GM23248 (cell line): ENCODE results near the gene PKD2L1. TPM values are rescaled to one million over a fixed set of nuclear protein-coding genes. Genes with fewer than 3 reads are reported as not detected.

ENCODE experiments used
- DNase-seq: peaks from one replicate; pipeline ENCODE4 v3.0.0-alpha.2; 2015
- H2AFZ ChIP-seq: fragments of 200-600 bp; sonication (generic); 2 replicates; pipeline ENCODE4 v1.6.1; 2016; ENCODE audit warnings: antibody characterized with exemption
- H3F3A ChIP-seq: fragments of 200-600 bp; sonication (generic); 2 replicates; pipeline ENCODE4 v1.6.1; 2016; ENCODE audit warnings: mild to moderate bottlenecking, antibody characterized with exemption, mixed run types; ENCODE audit not compliant: insufficient read depth
- H3K27ac ChIP-seq: fragments of 200-600 bp; sonication (generic); 2 replicates; pipeline ENCODE4 v1.5.1; 2016; ENCODE audit warnings: mild to moderate bottlenecking
- H3K27me3 ChIP-seq: fragments of 200-600 bp; sonication (generic); replicated peaks from 2 replicates; pipeline ENCODE4 v1.6.1; 2016; ENCODE audit warnings: mild to moderate bottlenecking; ENCODE audit not compliant: insufficient read depth
- H3K36me3 ChIP-seq: fragments of 200-600 bp; sonication (generic); 2 replicates; pipeline ENCODE4 v1.6.1; 2016; ENCODE audit warnings: low read depth, mild to moderate bottlenecking
- H3K4me1 ChIP-seq: fragments of 200-600 bp; sonication (generic); 2 replicates; pipeline ENCODE4 v1.6.1; 2016; ENCODE audit warnings: mild to moderate bottlenecking; ENCODE audit not compliant: insufficient read depth
- H3K4me2 ChIP-seq: fragments of 200-600 bp; sonication (generic); one replicate; pipeline ENCODE4 v1.6.1; 2016; ENCODE audit warnings: mild to moderate bottlenecking; ENCODE audit not compliant: unreplicated experiment
- H3K4me3 ChIP-seq: fragments of 200-600 bp; sonication (generic); 2 replicates; pipeline ENCODE4 v1.5.1; 2016; ENCODE audit warnings: mild to moderate bottlenecking
- H3K79me2 ChIP-seq: fragments of 200-600 bp; sonication (generic); 2 replicates; pipeline ENCODE4 v1.6.1; 2016; ENCODE audit warnings: mild to moderate bottlenecking; ENCODE audit not compliant: insufficient read depth
- H3K9ac ChIP-seq: fragments of 200-600 bp; sonication (generic); 2 replicates; pipeline ENCODE4 v1.6.1; 2016; ENCODE audit warnings: mild to moderate bottlenecking
- H3K9me2 ChIP-seq: fragments of 200-600 bp; sonication (generic); 2 replicates; pipeline ENCODE4 v1.6.1; 2016; ENCODE audit warnings: mixed run types, mild to moderate bottlenecking, moderate library complexity; ENCODE audit not compliant: insufficient read depth
- H3K9me3 ChIP-seq: fragments of 200-600 bp; sonication (generic); one replicate; pipeline ENCODE4 v1.6.1; 2017; ENCODE audit warnings: low read depth
- H4K20me1 ChIP-seq: fragments of 200-600 bp; sonication (generic); 2 replicates; pipeline ENCODE4 v1.6.0; 2016; ENCODE audit not compliant: insufficient read depth
- EZH2 ChIP-seq: fragments of 200-600 bp; sonication (generic); IDR thresholded peaks from 2 replicates; pipeline ENCODE4 v1.6.1; 2018; ENCODE audit warnings: antibody characterized with exemption, mild to moderate bottlenecking; ENCODE audit not compliant: insufficient read depth, poor library complexity, severe bottlenecking
- EZH2phosphoT487 ChIP-seq: fragments of 200-600 bp; sonication (generic); IDR thresholded peaks from 2 replicates; pipeline ENCODE4 v1.6.1; 2018; ENCODE audit warnings: antibody characterized with exemption, moderate library complexity, mild to moderate bottlenecking, low read depth; ENCODE audit not compliant: insufficient read depth
- WGBS, 2 experiments: methylation state at CpG; one replicate each; pipeline ENCODE4 v1.1.6; 2015 to 2017; ENCODE audit warnings: low lambda C conversion rate in 2 of 2, low coverage in 1 of 2; ENCODE audit errors: missing lambda C conversion rate in 2 of 2; 5-methylcytosine and 5-hydroxymethylcytosine counted together
- in situ Hi-C: fragments of 300-500 bp; cut with MboI; formaldehyde crosslinking; loops from 2 replicates; pipeline ENCODE4 v1.15.0; 2020
- polyA plus RNA-seq: library from polyadenylated mRNA; unstranded; fragments of >200 nt; fragmentation: Nextera tagmentation; extraction: Ambion mirVana; gene quantifications from 2 replicates; pipeline ENCODE4 v1.2.1, GENCODE V29; 2016
- total RNA-seq: library from RNA; depleted of rRNA; stranded (reverse); fragments of >200 nt; shearing (Covaris generic); gene quantifications from 2 replicates; pipeline ENCODE4 v1.2.3, GENCODE V29; 2014

The PKD2L1 gene
- total and polyA plus RNA-seq, 2 experiments from 2014 or later: not detected

DNA sequence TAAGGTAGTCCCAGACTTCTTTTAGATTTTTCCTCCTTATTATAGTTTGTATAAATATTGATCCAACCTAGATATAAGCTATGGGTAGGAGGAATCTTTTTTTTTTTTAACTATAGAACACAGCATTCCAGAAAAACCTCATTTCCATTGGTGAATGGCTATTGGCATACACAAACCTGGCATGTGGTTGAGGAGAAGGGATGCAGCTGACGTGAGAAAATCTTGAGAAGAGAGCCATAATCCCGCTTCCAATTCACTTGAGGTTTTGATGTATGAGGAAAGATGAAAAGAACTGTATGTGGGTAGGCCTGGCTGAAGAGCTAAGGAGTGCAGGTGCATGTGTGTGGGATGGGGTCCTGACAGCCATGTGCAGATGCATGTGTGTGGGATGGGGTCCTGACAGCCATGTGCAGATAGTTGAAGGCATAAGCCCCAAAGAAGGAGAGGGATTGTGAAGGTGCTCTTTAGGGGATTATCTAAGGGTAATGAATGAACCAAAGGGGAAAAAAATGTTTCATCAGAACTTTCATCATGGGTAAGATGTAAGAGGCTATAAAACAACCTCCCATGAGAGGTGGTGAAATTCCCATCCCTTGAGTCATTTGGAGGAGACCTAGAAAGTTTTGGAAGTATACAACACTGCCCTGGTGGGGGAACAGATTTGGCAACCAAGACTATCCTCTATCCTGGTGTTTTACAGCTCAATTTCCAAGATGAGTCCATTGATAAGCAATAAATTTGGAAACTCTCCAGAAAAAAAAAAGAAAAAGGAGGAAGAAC, 3.8 kb upstream of the PKD2L1 start:
- DNase-seq: peak; percentile 19
- no peaks in the 10 kb centered on the region for H3K36me3 ChIP-seq
- in situ Hi-C loops: loop anchor here (25.0 kb wide), 1 partner anchor 553 kb away; no protein-coding TSS in a partner anchor
- no peak overlapping the region for H3K4me3 ChIP-seq
- no peaks in the 10 kb centered on the region for H3F3A ChIP-seq
- no peak overlapping the region for H3K9ac ChIP-seq
- no peaks in the 10 kb centered on the region for H4K20me1 ChIP-seq
- no peak overlapping the region for H2AFZ ChIP-seq
- no peak for TF ChIP-seq EZH2phosphoT487
- TF ChIP-seq EZH2: no peak
- H3K4me2 ChIP-seq: no peak overlapping the region
- no peaks in the 10 kb centered on the region for H3K4me1 ChIP-seq
- H3K9me3 ChIP-seq: no peaks in the 10 kb centered on the region
- no peaks in the 10 kb centered on the region for H3K9me2 ChIP-seq
- H3K27ac ChIP-seq: no peak overlapping the region
- H3K79me2 ChIP-seq: no peaks in the 10 kb centered on the region
- H3K27me3 ChIP-seq: peaks cover 47% of the 10 kb centered on the region
- WGBS, 2 experiments: 27 to 45% methylated on average over 2 of the region's 2 CpGs

DNA sequence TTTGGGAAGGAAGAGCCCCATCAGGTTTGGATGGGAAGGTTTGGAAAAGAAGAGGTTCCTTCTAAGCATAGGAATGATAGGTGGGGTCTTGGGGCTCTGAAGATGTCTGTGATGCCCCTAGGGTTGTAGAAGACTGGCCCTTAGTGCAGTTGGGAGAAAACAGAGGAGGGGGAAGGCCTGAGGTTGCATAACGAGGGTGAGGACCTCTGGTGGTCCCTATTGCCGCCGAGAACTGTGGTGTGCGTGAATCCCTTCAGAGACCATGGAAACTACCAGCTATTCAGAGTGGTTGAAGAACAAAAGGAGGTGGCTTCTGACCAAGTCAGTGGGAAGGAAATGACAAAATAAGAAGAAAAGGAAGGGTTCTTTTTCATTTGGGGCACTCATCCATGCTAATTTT, 3.1 kb upstream of the PKD2L1 start:
- H3K27me3 ChIP-seq: peaks cover 53% of the 10 kb centered on the region
- no peaks in the 10 kb centered on the region for H4K20me1 ChIP-seq
- 13 to 21% methylated on average over 4 of the region's 4 CpGs for WGBS, 2 experiments
- H3K9me3 ChIP-seq: no peaks in the 10 kb centered on the region
- no peak overlapping the region for H3K4me2 ChIP-seq
- no peak overlapping the region for H3K9ac ChIP-seq
- H3K4me1 ChIP-seq: no peaks in the 10 kb centered on the region
- H3K36me3 ChIP-seq: no peaks in the 10 kb centered on the region
- H3F3A ChIP-seq: no peaks in the 10 kb centered on the region
- no peaks in the 10 kb centered on the region for H3K9me2 ChIP-seq
- TF ChIP-seq EZH2 (no peak), EZH2phosphoT487 (no peak)
- no peak for DNase-seq
- H2AFZ ChIP-seq: no peak overlapping the region
- H3K4me3 ChIP-seq: no peak overlapping the region
- in situ Hi-C loops: loop anchor here (25.0 kb wide), 1 partner anchor 554 kb away; no protein-coding TSS in a partner anchor
- no peak overlapping the region for H3K27ac ChIP-seq
- H3K79me2 ChIP-seq: no peaks in the 10 kb centered on the region

DNA sequence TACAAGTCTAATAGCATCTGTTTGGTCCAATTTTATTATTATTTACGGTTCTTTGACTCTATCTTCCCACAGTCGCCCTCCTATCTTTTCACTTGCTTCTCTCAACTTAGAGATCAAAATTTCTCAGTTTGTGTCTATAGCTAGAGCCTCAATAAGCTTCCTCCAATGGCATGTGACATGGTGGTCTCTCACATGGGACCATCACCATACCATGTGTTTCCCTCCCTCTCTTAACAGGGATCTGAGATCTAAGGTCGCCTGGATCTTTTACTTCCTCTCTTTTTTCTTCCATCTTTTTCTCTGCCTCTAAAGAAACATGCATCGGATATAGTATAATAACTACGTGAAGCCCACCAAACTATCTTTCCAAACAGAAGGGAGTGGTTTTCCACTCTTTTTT, 1.8 kb downstream of the PKD2L1 start:
- H3K27me3 ChIP-seq: peaks cover 62% of the 10 kb centered on the region

DNA sequence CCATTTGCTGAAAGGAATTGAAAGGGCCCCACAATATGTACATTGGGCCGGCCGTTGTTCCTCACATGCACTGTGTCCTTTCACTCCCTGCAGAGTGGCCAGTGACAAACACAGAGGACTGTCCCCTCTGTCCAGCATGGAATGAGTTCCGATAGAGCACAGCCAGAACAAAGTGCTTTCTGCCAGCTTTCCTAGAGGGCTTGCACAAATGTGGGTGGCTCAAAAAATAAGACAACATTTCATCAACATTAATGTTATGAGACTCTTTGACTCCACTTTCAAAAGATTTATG, 2.4 kb downstream of the PKD2L1 start:
- Histone ChIP-seq H3K27me3 (peaks cover 60% of the 10 kb centered on the region), H3F3A (peaks cover 10% of the 10 kb centered on the region; the same call in 1 of the 2 replicates), H4K20me1 (no peaks in the 10 kb centered on the region), H3K9ac (no peak overlapping the region), H3K4me2 (no peak overlapping the region), H3K9me3 (no peaks in the 10 kb centered on the region), H3K27ac (no peak overlapping the region), H3K79me2 (no peaks in the 10 kb centered on the region), H2AFZ (no peak overlapping the region), H3K36me3 (no peaks in the 10 kb centered on the region), H3K4me3 (no peak overlapping the region), H3K9me2 (no peaks in the 10 kb centered on the region), H3K4me1 (peaks cover 7% of the 10 kb centered on the region; the same call in 1 of the 2 replicates)
- in situ Hi-C loops: loop anchor here (25.0 kb wide), 1 partner anchor 560 kb away; no protein-coding TSS in a partner anchor
- TF ChIP-seq EZH2 (peak; percentile 39), EZH2phosphoT487 (no peak)
- no peak for DNase-seq
- WGBS, 2 experiments: 1 to 4% methylated on average over 3 of the region's 3 CpGs

More for the DNA sequence above, 1.8 kb downstream of the PKD2L1 start:
- Histone ChIP-seq H3K79me2 (no peaks in the 10 kb centered on the region), H3K4me3 (no peak overlapping the region), H4K20me1 (no peaks in the 10 kb centered on the region), H3K9me2 (no peaks in the 10 kb centered on the region), H2AFZ (no peak overlapping the region), H3F3A (peaks cover 10% of the 10 kb centered on the region; the same call in 1 of the 2 replicates), H3K36me3 (no peaks in the 10 kb centered on the region), H3K9ac (no peak overlapping the region), H3K27ac (no peak overlapping the region), H3K4me2 (no peak overlapping the region), H3K9me3 (no peaks in the 10 kb centered on the region), H3K4me1 (peaks cover 7% of the 10 kb centered on the region; the same call in 1 of the 2 replicates)
- no peak for TF ChIP-seq EZH2
- TF ChIP-seq EZH2phosphoT487: no peak
- in situ Hi-C loops: loop anchor here (25.0 kb wide), 1 partner anchor 559 kb away; no protein-coding TSS in a partner anchor
- no peak for DNase-seq
- WGBS, 2 experiments: 38 to 46% methylated on average over 5 of the region's 5 CpGs
